ENCODE measurements around the gene ORM2.

Gene ORM2

GRCh38 chr9:114308361-114308950 is 21.2 kb upstream of the ORM2 start:
- Histone ChIP-seq H3K4me1 (ENCODE audit: control insufficient read depth in 1 of 2, insufficient read depth in 2 of 2, low read length in 2 of 2) (peaks cover 4% of the 10 kb centered on the region in 2 donors), H3K36me3 (ENCODE audit: control insufficient read depth in 1 of 2, insufficient read depth in 2 of 2, low read length in 2 of 2) (peaks cover 6 to 12% of the 10 kb centered on the region in 2 donors), H3K4me3 (ENCODE audit: low read depth in 1 of 2, low read length in 2 of 2) (no peak overlapping the region), H3K9me3 (ENCODE audit: control insufficient read depth in 1 of 2, low read length in 2 of 2) (no peaks in the 10 kb centered on the region), H3K27ac (ENCODE audit: low read length) (no peak overlapping the region), H3K27me3 (ENCODE audit: low read depth, low read length) (no peaks in the 10 kb centered on the region)

- H3K9me3 ChIP-seq (ENCODE audit: control insufficient read depth in 1 of 2, low read length in 2 of 2): no peaks in the 10 kb centered on the region
- peaks cover 6 to 12% of the 10 kb centered on the region in 2 donors for H3K36me3 ChIP-seq (ENCODE audit: control insufficient read depth in 1 of 2, insufficient read depth in 2 of 2, low read length in 2 of 2)
- no peak overlapping the region for H3K4me3 ChIP-seq (ENCODE audit: low read depth in 1 of 2, low read length in 2 of 2)
- H3K27me3 ChIP-seq (ENCODE audit: low read depth, low read length): no peaks in the 10 kb centered on the region
- H3K27ac ChIP-seq (ENCODE audit: low read length): no peak overlapping the region
- H3K4me1 ChIP-seq (ENCODE audit: control insufficient read depth in 1 of 2, insufficient read depth in 2 of 2, low read length in 2 of 2): peaks cover 4% of the 10 kb centered on the region in 2 donors
Observed at GRCh38 chr9:114309096-114309495, 20.6 kb upstream of the ORM2 start.

GRCh38 chr9:114310471-114311450 is 18.9 kb upstream of the ORM2 start:
- Histone ChIP-seq H3K36me3 (ENCODE audit: control insufficient read depth in 1 of 2, insufficient read depth in 2 of 2, low read length in 2 of 2) (peaks cover 6 to 12% of the 10 kb centered on the region in 2 donors), H3K27me3 (ENCODE audit: low read depth, low read length) (no peaks in the 10 kb centered on the region), H3K4me1 (ENCODE audit: control insufficient read depth in 1 of 2, insufficient read depth in 2 of 2, low read length in 2 of 2) (no peaks in the 10 kb centered on the region), H3K4me3 (ENCODE audit: low read depth in 1 of 2, low read length in 2 of 2) (no peak overlapping the region), H3K27ac (ENCODE audit: low read length) (no peak overlapping the region), H3K9me3 (ENCODE audit: control insufficient read depth in 1 of 2, low read length in 2 of 2) (peaks cover 0 to 4% of the 10 kb centered on the region in 2 donors)

DNA sequence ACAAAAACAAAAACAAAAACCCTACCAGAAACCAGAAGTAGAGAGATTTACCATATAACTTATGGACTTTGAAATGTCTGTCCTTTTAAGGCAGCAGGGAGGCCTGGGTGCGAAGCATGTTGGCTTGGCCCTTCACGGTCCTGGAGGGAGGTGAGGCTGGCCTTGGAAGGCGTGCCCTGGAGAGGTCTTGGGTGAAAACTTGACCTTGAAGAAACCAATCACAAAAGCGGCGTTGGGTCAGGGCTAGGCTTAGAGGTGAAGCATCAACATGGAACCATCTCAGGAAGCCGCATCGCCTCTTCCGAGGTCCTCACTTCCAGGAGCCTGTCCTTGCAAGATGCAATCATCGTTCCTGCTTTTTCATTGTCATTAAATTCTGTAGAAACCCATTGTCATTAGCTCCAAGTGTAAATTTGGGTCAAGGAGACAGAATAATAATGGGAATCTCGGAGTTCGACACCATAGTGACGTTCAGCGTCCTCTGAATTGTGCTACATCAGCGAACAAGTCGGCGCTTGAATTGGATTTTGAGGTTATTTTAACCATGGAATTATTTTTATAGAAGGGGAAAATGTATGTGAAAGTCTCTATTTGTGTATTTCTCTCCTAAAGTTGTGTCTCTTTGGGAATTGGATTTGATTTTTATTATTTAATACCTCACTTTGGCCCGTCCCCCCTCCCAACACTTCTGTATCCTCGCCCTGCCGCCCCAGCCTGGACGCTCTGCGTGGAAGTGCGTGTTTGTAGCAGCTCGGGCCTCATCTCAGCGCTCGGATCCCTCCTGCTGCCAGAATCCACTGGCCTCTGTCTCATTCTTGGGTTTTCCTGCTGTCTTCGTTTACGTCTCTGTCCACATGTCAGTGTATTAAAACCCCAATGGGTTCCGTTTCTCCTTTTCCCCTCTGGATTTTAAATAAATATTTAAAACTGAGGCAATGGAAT is 17.8 kb upstream of the ORM2 start:
- peaks cover 0 to 4% of the 10 kb centered on the region in 2 donors for H3K9me3 ChIP-seq (ENCODE audit: control insufficient read depth in 1 of 2, low read length in 2 of 2)
- no peak overlapping the region for H3K4me3 ChIP-seq (ENCODE audit: low read depth in 1 of 2, low read length in 2 of 2)
- no peaks in the 10 kb centered on the region for H3K4me1 ChIP-seq (ENCODE audit: control insufficient read depth in 1 of 2, insufficient read depth in 2 of 2, low read length in 2 of 2)
- no peak overlapping the region for H3K27ac ChIP-seq (ENCODE audit: low read length)
- no peaks in the 10 kb centered on the region for H3K27me3 ChIP-seq (ENCODE audit: low read depth, low read length)
- peaks cover 6 to 11% of the 10 kb centered on the region in 2 donors for H3K36me3 ChIP-seq (ENCODE audit: control insufficient read depth in 1 of 2, insufficient read depth in 2 of 2, low read length in 2 of 2)

DNA sequence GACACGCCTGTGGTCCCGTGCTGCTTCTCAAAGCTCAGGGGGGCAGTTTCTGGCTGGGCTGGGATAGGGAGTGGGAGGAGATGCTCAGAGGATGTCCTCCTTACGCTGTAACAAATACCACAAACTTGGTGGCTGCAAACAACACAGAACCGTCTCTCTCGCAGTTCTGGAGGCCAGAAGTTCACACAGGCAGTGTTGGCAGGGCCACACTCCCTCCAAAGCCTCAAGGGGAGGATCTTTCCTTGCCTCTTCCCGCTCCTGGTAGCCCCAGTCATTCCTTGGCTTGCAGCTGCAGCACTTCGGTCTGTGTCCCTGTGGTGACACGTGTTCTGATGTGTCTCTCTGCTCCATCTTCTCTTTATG is 17.2 kb upstream of the ORM2 start:
- H3K4me1 ChIP-seq (ENCODE audit: control insufficient read depth in 1 of 2, insufficient read depth in 2 of 2, low read length in 2 of 2): no peaks in the 10 kb centered on the region
- H3K4me3 ChIP-seq (ENCODE audit: low read depth in 1 of 2, low read length in 2 of 2): no peak overlapping the region
- no peak overlapping the region for H3K27ac ChIP-seq (ENCODE audit: low read length)
- no peaks in the 10 kb centered on the region for H3K27me3 ChIP-seq (ENCODE audit: low read depth, low read length)
- peaks cover 0 to 4% of the 10 kb centered on the region in 2 donors for H3K9me3 ChIP-seq (ENCODE audit: control insufficient read depth in 1 of 2, low read length in 2 of 2)
- peaks cover 6 to 9% of the 10 kb centered on the region in 2 donors for H3K36me3 ChIP-seq (ENCODE audit: control insufficient read depth in 1 of 2, insufficient read depth in 2 of 2, low read length in 2 of 2)

DNA sequence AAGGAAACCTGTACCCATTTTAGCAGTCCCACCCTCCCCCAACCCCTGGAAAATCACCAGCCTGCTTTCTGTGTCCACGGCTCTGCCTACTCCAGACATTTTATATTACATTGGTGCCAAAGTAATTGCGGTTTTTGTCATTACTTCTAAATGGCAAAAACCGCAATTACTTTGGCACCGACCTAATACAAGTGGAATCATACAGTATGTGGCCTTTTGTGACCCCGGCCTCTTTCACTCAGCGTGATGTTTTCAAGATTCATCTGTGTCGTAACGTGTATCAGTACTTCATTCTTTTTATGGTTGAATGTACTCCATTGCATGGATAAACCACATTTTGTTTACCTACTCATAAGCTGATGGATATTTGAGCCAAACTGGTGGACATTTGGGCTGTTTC is 16.5 kb upstream of the ORM2 start:
- Histone ChIP-seq H3K27me3 (ENCODE audit: low read depth, low read length) (no peaks in the 10 kb centered on the region), H3K36me3 (ENCODE audit: control insufficient read depth in 1 of 2, insufficient read depth in 2 of 2, low read length in 2 of 2) (peaks cover 6 to 8% of the 10 kb centered on the region in 2 donors), H3K9me3 (ENCODE audit: control insufficient read depth in 1 of 2, low read length in 2 of 2) (peaks cover 0 to 4% of the 10 kb centered on the region in 2 donors), H3K4me1 (ENCODE audit: control insufficient read depth in 1 of 2, insufficient read depth in 2 of 2, low read length in 2 of 2) (no peaks in the 10 kb centered on the region), H3K27ac (ENCODE audit: low read length) (no peak overlapping the region), H3K4me3 (ENCODE audit: low read depth in 1 of 2, low read length in 2 of 2) (no peak overlapping the region)

DNA sequence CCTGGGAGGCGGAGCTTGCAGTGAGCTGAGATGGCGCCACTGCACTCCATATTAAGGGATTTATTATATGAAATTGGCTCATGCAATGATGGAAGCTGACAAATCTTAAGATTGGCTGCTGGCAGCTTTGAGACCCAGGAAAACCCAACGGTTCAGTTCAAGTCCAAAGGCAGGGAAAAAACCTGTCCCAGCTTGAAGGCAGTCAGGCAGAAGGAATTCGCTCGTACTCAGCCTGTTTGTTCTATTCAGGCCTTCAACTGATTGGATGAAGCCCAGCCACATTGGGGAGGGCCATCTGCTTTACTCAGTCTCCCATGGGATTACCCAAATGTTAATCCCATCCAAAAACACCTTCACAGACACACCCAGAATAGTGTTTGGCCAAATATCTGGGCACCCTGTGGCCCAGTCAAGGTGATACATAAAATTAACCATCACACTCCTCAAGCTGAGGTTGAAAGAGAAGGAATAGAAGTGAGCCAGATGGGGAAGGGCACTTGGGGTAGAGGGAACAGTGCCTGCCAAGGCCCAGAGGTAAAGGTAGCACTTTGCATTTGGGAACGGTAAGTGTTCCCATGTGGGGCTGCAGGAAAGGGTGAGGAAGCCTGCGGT is 15.3 kb upstream of the ORM2 start:
- Histone ChIP-seq H3K4me1 (ENCODE audit: control insufficient read depth in 1 of 2, insufficient read depth in 2 of 2, low read length in 2 of 2) (no peaks in the 10 kb centered on the region), H3K4me3 (ENCODE audit: low read depth in 1 of 2, low read length in 2 of 2) (no peak overlapping the region), H3K27ac (ENCODE audit: low read length) (no peak overlapping the region)

GRCh38 chr9:114314881-114315722 is 14.6 kb upstream of the ORM2 start:
- Histone ChIP-seq H3K4me1 (ENCODE audit: control insufficient read depth in 1 of 2, insufficient read depth in 2 of 2, low read length in 2 of 2) (no peaks in the 10 kb centered on the region), H3K27me3 (ENCODE audit: low read depth, low read length) (no peaks in the 10 kb centered on the region), H3K27ac (ENCODE audit: low read length) (no peak overlapping the region), H3K36me3 (ENCODE audit: control insufficient read depth in 1 of 2, insufficient read depth in 2 of 2, low read length in 2 of 2) (peaks cover 5 to 6% of the 10 kb centered on the region in 2 donors), H3K9me3 (ENCODE audit: control insufficient read depth in 1 of 2, low read length in 2 of 2) (peaks cover 0 to 4% of the 10 kb centered on the region in 2 donors), H3K4me3 (ENCODE audit: low read depth in 1 of 2, low read length in 2 of 2) (no peak overlapping the region)

More for the DNA sequence above, 15.3 kb upstream of the ORM2 start:
- Histone ChIP-seq H3K36me3 (ENCODE audit: control insufficient read depth in 1 of 2, insufficient read depth in 2 of 2, low read length in 2 of 2) (peaks cover 5 to 6% of the 10 kb centered on the region in 2 donors), H3K9me3 (ENCODE audit: control insufficient read depth in 1 of 2, low read length in 2 of 2) (peaks cover 0 to 4% of the 10 kb centered on the region in 2 donors), H3K27me3 (ENCODE audit: low read depth, low read length) (no peaks in the 10 kb centered on the region)

- Histone ChIP-seq H3K4me3 (ENCODE audit: low read depth in 1 of 2, low read length in 2 of 2) (no peak overlapping the region), H3K36me3 (ENCODE audit: control insufficient read depth in 1 of 2, insufficient read depth in 2 of 2, low read length in 2 of 2) (peaks cover 0 to 3% of the 10 kb centered on the region in 2 donors), H3K27me3 (ENCODE audit: low read depth, low read length) (no peaks in the 10 kb centered on the region), H3K4me1 (ENCODE audit: control insufficient read depth in 1 of 2, insufficient read depth in 2 of 2, low read length in 2 of 2) (no peaks in the 10 kb centered on the region), H3K27ac (ENCODE audit: low read length) (no peak overlapping the region), H3K9me3 (ENCODE audit: control insufficient read depth in 1 of 2, low read length in 2 of 2) (peaks cover 0 to 4% of the 10 kb centered on the region in 2 donors)
Observed at GRCh38 chr9:114315723-114316363, 13.8 kb upstream of the ORM2 start.
